ENCODE data around the gene HRG. TPM values are rescaled to one million over a fixed set of nuclear protein-coding genes. Genes with fewer than 3 reads are reported as not detected.
"Not testable (repeated sequence)": the region's sequence is repeated elsewhere in the genome, so short reads cannot be mapped to it uniquely, and the experiment has no call there.

Gene HRG, protein sequence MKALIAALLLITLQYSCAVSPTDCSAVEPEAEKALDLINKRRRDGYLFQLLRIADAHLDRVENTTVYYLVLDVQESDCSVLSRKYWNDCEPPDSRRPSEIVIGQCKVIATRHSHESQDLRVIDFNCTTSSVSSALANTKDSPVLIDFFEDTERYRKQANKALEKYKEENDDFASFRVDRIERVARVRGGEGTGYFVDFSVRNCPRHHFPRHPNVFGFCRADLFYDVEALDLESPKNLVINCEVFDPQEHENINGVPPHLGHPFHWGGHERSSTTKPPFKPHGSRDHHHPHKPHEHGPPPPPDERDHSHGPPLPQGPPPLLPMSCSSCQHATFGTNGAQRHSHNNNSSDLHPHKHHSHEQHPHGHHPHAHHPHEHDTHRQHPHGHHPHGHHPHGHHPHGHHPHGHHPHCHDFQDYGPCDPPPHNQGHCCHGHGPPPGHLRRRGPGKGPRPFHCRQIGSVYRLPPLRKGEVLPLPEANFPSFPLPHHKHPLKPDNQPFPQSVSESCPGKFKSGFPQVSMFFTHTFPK
- not detected in 2 replicates for total RNA-seq

DNA sequence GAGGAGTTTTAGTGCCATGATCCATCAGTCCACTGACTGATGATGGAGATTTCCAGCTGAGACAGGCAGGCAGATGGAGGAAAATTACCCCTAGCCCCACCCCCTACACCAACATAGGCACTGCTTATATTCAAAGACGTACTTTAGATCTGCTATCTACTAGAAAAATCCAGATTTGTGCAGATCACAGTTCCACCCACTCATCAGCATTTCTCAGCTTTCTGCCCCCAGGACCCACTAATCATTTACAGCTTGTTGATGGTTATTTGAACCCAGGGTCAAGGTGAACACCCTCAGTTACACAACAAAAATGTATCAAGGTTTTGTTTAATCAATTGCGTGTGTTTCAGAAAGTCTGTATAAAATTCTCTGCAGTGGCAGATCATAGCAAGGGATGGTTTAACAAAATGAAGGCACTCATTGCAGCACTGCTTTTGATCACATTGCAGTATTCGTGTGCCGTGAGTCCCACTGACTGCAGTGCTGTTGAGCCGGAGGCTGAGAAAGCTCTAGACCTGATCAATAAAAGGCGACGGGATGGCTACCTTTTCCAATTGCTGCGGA is at the start of gene HRG:
Gene HRG, plus strand, starts transcription at position 390 of the 564 bp plus-strand sequence. Its CDS starts 18 bp downstream, at position 408.
- intact Hi-C loops (cut with micrococcal nuclease) = no loop called here

DNA sequence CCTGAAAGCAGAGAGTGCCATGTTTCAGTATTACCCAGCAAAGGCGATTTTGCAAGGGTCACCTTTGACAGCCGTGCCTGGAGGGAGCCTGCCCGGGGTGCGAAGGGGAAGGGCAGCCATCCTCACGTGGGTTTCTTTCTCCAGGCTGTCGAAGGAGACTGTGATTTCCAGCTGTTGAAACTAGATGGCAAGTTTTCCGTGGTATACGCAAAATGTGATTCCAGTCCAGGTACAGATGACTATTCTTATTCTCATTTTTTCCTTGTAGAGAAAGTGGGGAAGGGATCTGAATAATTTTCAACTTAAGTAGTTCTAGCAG is 49.6 kb upstream of the HRG start:
- intact Hi-C loops (cut with micrococcal nuclease) = loop anchor here (2.0 to 5.0 kb wide), 5 partner anchors 27 to 673 kb away; partner anchors contain the start of gene RFC4

DNA sequence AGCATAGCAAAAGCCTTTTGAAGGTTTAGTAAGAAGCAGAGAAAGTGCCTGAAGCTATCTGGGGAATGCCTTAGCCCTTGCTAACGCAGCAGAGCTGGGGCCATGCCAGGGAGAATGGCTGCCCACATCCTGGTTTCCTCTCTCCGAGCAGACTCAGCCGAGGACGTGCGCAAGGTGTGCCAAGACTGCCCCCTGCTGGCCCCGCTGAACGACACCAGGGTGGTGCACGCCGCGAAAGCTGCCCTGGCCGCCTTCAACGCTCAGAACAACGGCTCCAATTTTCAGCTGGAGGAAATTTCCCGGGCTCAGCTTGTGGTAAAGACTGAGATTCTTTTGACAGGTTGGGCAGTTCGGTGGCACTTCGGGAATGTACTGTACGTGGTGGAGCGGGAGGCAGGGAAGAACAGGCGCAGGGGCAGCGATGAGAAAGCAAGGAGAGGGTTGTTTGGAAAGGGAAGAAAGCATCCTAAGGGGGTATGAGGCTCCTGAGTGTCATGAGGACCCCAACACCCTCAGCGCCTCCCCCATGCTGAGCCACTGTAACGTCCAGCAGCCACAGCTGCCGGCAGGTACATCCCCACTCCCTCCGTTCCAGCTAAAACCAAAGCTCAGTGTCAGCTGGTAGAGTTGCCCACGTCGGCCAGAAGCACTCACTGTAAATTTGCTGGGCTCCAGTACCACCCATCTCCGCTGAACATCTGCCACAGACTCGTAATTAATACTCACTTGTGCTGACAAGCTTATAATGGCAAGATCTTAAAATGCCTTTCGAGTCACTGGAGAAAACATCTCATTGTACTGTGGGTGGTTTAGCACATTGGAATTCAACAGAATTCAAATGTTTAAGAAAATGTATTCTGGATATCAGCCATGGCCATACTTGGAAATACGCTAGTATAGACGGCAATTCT is 48.5 kb upstream of the HRG start:
- intact Hi-C loops (cut with micrococcal nuclease) = loop anchor here (1.0 to 5.0 kb wide), 12 partner anchors 26 to 679 kb away; partner anchors contain the start of genes DNAJB11, EIF4A2, RFC4 and TRA2B

DNA sequence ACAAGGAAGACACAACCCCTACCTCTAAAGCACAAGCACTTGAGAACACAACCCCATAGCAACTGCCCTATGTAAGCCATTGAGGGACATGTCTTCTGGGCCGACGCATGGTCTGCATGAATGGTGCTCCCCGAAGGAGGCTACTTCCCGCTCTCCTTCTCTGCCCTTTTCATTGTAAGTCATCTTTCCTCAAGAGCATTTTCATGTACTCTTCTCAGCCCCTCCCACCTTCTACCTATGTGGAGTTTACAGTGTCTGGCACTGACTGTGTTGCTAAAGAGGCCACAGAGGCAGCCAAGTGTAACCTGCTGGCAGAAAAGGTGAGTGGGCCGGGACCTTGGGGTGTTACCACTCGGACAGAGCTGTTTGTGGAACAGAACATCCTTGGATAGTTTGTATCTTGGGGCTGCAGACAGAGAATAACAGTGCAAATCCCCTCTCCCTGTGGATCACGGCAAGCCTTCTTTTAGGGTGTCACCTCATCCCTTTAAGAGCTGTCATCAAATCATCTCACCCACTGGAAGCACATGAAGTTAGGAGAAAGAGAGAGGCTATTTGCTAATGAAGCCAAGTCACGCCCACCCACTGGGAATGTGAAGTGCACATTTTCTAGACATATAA is 47.4 kb upstream of the HRG start:
- intact Hi-C loops (cut with micrococcal nuclease) = loop anchor here (5.0 kb wide), 1 partner anchor 189 kb away; the partner anchor contains the start of gene RFC4

DNA sequence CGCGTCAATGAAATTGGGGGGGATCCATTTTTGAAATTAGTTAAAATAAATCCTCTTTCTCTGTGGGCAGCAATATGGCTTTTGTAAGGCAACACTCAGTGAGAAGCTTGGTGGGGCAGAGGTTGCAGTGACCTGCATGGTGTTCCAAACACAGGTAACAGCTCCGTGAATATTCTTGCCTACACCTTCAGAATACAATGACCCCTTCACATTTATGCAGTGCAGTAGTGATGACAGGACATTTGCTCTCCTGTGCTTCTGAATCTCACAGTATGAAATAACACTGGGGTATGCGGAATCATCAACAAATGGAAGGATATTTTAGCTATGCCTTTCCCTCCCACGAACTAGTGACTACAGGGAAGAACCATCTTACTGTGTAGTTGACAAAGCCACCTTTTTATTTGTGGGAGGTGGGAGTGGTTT is 46.0 kb upstream of the HRG start:
- intact Hi-C loops (cut with micrococcal nuclease) = loop anchor here (5.0 kb wide), 1 partner anchor 188 kb away; the partner anchor contains the start of gene RFC4

DNA sequence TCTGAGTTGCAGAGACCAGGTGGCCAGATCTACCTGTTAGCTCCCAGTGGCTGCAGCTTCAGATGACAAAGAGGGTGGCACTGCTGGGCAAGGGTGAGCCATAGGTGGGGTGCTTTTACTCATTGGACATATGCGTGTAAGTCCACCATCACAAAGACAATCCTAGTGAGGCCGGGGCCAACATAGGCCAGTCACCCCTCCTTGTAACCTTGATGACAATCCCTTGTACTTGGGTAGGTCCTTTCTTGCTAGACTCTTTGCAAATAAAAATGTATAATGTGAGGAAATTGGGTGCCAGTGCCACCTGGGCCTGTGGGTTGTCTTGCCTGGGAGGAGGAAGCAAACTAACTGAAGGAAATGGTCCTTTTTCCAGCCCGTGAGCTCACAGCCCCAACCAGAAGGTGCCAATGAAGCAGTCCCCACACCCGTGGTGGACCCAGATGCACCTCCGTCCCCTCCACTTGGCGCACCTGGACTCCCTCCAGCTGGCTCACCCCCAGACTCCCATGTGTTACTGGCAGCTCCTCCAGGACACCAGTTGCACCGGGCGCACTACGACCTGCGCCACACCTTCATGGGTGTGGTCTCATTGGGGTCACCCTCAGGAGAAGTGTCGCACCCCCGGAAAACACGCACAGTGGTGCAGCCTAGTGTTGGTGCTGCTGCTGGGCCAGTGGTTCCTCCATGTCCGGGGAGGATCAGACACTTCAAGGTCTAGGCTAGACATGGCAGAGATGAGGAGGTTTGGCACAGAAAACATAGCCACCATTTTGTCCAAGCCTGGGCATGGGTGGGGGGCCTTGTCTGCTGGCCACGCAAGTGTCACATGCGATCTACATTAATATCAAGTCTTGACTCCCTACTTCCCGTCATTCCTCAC is 45.4 kb upstream of the HRG start:
- intact Hi-C loops (cut with micrococcal nuclease) = no loop called here

DNA sequence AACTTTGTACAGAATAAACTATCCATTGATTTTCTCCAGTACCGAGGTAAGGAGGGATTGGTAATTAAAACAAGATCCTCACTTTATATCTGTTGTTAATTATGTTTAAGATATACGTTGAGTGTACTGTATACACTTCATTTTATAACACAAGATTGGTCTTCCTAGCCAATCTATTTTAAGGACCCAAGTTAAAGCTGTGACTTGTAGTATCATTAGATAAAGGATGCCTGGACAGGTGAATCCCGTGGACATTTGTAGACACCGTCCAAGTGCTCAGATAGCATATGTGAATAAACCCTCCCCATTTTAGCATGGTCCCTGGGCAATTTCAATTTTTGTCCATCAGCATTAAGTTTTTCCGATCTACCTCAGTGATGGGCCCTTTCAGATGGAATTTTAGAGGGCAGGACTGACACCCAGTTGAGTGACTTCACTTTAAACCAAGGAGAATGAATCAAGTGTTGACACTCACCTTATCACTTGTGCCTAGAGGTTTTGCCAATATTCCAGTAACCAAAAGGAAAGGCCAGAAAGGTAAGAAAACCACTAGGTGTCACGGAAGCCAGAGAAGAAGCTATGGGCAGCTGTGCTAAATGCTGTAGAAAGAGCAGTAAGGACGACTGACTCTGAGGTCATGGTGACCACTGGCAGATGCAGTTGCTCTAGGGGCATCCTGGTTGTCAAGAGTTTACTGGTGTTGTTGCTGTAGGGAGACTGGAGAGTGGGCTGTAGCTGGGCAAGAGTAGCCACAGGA is 43.7 kb upstream of the HRG start:
- intact Hi-C loops (cut with micrococcal nuclease) = no loop called here

DNA sequence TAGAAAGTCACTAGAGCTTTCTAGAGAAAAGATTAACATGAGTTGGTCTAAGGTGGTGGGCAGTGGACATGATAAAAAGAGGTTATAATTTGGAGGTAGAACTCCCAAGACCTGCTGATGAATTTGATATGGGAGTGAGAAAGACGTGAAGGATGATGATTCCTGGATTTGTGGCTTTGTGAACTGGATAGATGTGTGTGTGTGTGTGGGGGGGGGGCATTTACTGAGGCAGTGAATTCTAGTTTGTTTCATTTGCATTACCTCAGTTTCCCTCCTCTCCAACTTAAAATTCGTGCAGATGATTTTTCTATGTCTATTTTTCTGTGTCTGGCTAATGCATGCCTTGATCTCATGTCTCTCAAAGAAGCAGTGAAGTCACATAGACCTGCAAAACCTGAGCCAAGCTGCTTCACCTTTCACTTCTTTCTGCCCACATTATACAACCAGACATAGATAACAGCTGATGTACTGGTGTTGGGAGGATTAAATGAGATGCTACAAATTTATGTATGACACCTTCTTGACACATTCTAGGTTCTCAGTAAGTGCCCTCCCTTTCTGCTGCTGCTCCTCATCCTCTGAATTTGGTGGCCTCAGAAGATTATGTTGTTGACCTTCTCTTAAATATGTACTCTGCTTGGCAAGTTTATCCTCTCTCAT is 43.0 kb upstream of the HRG start:
- intact Hi-C loops (cut with micrococcal nuclease) = no loop called here

DNA sequence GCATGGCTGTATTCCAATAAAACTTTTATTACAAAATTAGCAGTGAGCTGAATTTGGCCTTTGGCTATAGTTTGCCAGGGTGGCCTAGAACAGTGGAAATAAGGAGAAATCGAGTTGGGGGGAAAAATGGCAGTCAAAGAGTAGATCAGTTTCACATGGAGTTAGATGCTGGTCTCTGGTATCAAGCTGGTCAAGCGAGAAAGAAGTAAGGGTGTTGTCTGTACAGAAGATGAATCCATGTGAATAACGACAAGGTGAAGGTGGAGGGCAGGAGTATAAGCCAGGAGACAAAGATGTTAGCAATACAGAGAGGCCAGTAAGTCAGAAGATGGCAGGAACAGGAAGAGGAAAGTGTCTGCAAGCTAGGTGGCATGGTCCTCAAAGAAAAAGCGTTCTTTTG is 41.2 kb upstream of the HRG start:
- intact Hi-C loops (cut with micrococcal nuclease) = no loop called here

DNA sequence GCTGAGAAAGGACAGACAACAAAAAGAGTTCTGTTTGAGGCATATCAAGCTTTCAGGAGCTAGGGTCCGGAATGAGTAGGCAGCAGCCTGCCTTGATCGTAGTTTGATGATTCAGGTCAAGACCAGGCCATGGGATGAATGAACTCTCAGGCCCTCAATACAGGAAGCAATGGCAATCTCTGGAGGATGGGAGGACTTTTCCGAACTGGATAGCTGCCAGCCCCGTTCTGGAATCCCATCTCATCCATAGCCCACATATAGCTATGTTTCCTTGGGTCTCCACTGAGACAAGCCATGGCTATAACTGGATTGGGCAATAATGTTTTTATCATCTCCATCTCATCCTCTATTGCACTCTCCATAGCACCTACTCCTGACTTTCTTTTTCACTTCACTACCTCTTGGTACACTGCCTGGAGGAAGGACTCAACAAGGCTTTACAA is 40.2 kb upstream of the HRG start:
- intact Hi-C loops (cut with micrococcal nuclease) = no loop called here

DNA sequence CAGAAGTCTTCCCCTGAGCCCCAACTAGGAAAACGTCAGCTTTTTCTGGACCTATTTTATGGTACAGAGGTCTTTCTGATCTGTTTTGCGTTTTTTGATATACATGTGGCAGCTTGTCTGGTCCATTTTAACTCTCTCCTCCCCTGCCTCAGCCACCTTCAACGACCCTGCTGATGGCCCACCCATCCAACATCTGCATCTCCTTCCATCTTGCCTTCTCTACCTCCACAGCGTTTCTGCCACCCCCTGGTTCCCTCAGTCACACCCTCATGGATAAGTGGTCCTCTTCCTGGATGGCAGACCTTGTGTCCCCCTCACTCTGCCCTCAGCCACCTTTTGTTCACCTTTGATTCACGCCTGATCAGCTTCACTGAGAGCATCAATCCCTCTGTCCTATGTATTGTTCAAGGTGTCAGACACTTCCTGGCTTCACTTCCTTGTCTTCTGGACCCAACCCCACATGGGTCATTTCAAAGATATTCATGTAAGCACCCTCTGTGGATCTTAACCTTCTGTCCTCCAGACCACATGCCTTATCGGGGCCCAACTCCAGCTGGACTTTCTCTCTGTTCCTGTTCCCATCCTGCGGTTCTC is 39.5 kb upstream of the HRG start:
- intact Hi-C loops (cut with micrococcal nuclease) = no loop called here

DNA sequence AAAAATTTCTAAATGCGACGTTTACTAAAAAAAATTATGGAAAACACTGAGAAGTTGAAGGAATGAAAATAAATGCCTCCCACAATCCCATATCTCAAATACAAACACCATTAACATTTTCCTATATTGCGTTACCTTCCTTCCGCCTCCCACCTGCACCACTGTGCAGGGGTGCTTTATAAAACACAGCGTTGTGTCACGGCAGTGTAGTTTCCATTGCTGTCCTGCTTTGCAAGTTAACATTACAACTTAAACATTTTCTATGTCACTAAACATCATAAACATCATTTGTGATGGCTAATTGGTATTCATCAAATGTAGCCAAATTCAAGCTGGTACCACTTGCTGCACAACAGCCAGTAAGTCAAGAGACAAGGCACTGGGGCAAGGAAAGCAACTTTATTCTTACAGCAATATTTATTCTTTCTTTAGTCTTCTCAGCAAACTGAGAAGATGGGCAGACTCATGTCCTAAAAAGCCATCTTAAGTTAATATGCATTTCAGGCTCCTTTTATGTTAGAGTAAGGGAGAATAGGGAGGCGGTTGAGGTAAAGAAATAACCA is 37.9 kb upstream of the HRG start:
- intact Hi-C loops (cut with micrococcal nuclease) = no loop called here

DNA sequence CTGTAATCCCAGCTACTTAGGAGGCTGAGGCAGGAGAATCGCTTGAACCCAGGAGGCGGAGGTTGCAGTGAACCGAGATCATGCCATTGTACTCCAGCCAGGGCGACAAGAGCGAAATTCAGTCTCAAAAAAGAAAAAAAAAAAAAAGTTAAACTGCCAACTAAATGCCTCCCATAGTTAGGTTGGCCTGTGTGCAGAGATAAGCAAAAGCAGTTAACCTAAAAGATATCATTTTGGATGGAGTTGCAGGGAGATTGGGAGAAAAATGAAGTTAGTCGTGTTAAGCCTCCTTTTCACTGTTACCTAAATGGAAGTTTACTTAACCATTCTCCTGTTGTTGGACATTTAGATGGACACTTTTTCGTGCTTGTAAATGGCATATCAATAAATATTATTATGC is 37.1 kb upstream of the HRG start:
- intact Hi-C loops (cut with micrococcal nuclease) = no loop called here

DNA sequence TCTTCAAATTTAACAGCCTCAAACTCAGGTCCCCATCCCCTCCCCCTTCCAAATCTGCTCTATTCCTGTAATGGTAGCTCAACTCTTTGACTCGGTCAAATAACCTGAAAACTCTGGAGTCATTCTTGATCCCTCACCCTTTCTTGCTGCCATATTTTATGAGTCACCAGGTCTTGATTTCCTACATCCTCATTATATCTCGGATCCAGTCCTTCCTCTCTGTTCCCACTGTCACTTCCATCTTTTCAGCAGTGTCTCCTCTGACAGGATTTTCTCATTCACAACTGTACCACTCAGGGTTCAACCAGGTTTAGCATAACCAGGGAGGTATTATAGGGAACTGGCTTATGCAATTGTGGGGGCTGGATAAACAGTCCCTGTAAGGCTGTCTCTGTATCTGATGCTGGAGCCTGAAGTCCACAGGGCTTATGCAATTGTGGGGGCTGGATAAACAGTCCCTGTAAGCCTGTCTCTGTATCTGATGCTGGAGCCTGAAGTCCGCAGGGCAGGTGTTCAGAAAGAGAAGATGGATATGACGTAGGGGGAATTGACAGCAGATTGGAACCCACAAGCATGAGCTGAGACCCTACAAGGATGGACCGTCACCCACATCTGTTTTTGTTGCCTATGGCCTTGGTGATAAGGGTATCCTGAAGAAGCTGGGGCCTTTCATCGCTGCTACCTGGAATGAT is 34.7 kb upstream of the HRG start:
- intact Hi-C loops (cut with micrococcal nuclease) = no loop called here

DNA sequence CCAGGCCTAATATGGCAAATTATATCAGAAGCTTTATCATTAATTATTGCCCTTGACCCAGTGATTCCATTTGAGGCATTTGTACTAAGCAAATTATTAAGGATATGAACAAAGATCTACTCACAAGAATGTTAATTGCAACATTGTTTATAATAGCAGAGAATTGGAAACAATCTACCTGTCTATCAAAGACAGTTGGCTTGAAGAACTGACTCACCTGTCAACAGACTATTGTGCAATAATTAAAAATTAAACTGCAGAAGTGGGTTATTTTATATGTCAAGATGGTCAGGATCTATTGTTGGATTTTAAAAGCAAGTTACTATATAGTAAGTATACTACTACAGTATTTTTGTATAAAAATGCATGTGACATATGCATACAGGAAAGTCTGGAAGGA is 32.3 kb upstream of the HRG start:
- intact Hi-C loops (cut with micrococcal nuclease) = no loop called here

DNA sequence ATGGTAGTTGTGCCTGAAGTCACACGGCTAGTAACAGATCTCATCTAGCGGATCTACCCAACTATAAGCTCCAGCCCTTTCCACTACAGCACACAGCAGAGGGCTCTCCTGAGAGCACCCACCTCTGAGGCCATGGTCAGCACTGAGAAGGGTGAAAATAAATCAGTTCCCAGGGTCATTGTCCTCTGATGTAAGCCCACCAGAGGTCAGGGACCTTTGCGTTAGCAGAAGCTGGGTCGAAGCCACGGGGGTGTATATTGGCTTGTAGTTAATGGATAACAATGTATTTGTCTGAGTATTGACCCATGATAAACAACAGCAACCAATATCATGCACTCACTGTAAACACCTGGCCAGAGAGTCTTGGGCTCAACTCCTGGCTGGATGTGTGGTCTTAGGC is 31.6 kb upstream of the HRG start:
- intact Hi-C loops (cut with micrococcal nuclease) = not testable (repeated sequence)

DNA sequence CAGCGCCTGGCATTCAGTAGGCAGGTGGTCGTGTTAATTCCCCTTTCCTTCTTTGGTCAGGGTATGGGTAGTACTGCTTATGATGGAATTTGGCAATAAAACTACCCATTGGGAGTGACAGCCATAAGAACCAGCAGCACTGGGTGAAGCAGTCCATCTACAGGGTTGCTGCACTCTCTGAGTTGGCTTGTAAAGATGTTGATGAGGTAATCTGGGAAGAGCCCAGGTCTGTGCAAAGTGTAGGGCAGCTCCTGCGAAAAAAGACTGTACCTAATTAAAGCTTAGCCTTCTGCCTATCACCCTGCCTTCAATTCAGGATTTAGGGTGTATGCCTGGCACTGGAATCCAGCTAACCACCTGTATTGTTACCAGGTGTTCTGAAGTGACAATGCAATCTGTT is 30.3 kb upstream of the HRG start:
- intact Hi-C loops (cut with micrococcal nuclease) = no loop called here

Data from T-helper 1 cell treated with Interleukin-12 subunit alpha and Interleukin-12 subunit beta and Interleukin-4 antibody, amounts not matched to agents 30 ng/mL and 1 ng/mL, for 36 hours (primary cell).